Measurements from ENCODE around the gene PJA2.
"Not testable (repeated sequence)": the region's sequence is repeated elsewhere in the genome, so short reads cannot be mapped to it uniquely, and the experiment has no call there.

The PJA2 gene, protein sequence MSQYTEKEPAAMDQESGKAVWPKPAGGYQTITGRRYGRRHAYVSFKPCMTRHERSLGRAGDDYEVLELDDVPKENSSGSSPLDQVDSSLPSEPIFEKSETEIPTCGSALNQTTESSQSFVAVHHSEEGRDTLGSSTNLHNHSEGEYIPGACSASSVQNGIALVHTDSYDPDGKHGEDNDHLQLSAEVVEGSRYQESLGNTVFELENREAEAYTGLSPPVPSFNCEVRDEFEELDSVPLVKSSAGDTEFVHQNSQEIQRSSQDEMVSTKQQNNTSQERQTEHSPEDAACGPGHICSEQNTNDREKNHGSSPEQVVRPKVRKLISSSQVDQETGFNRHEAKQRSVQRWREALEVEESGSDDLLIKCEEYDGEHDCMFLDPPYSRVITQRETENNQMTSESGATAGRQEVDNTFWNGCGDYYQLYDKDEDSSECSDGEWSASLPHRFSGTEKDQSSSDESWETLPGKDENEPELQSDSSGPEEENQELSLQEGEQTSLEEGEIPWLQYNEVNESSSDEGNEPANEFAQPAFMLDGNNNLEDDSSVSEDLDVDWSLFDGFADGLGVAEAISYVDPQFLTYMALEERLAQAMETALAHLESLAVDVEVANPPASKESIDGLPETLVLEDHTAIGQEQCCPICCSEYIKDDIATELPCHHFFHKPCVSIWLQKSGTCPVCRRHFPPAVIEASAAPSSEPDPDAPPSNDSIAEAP
- total RNA-seq: 132 to 403 (median 274) reads per million in 18 experiments

DNA sequence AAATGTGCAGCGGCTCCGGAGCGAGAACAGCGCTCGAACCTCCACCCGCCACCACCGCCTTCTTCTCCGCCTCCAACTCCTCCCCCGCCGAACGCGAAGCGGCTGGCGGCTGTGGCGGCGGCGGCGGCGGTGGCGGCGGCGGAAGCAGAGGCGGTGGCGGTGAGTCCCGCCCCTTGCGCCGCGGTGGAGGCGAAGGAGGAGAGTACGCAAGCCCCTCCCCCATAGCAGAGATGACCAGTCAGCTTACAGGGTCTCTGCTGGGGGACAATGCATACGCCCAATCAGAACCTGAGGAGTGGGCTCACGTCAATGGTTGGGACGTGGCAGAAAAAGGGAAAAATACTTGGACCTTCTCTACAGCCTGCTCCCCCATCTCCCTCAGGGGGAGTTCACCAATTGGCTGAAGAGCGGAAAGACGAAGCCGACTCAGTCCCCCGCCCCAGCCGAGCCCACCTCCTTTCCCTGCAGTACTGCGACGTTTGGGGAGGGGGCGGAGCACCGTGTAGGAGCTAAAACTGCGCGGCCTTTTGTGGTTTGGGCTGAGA is at the start of gene PJA2:
PJA2 (minus strand) TSS at position 131 of the 545 bp plus-strand sequence. CDS start 26,541 bp downstream, outside the sequence.
- peak; percentile 99 for DNase-seq

DNA sequence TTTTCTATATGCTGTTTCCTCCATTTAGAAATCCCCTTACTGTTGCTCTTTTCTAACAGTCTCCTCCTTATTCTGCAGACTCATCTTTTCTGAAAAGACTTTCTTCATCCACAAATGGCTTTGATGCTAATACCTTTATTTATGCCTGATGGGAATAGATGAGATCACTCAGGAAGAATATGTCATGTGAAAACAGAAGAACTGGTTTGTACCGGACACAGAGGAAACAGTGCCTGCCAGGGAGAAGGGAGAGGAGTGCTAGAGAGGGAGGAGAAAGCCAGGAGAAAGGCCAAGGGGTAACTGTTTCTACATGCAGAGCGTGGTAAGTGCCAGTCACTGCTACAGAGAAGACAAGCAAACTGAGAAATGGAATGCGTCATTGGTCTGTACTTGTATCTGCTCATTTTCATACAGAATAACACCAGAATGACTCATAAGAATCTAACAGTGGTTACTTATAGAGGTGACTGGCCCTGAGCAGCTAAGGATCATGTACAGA is 45.9 kb upstream of the PJA2 start:
- no peak for DNase-seq

DNA sequence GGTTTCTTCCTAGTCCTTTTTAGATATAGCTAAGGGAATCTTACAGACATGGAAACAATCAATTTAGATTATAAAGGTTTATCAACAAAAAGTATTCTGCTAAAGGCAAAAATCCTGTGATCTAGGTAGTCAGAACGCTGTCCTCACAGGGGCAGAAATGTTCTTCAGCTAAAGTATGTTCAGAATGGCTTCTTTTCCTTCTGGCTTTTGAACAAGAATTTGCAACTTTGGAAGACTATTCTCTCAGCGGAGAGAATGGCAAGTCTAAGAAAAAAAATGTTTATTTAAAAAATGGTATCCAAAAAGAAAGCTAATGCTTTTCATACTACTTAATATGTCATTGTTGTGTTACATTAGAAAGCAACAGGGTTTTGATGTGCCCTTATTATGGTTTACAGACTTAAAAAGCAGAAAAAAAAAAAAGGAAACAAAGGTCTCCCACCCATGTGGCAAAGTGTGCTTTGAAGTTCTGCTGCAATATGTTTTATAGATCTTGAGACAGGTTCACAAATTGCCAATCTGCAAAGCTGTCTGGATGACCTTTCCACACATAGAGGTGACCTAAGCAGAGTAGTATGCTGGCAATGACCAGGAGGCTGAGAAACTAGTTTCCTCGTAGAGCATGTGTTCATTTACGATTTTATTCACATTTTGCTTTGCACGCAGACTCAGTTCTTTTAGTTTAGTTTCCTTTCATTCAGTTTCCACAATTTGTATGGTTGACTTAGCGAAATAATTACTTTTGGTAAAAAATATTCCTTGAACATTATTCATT is 45.1 kb upstream of the PJA2 start:
- DNase-seq: no peak

DNA sequence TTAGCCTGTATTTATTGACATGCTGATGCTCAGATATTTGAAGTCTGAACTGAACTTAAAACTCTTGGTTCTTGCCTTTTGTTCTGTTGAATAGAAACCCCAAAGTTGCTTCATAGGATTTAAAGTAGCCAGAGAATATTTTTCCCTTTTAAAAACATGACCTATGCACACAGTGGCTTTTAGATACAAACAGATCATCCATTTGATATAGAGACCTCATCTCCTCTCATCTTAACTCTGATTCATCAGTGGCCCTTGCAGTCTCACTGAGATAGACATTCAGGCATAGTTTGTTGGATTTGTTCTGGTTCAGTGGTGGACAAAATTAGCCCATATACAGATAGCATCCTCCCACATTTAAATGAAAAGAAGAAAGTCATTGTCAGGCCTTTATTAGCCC is 43.5 kb upstream of the PJA2 start:
- DNase-seq: no peak

DNA sequence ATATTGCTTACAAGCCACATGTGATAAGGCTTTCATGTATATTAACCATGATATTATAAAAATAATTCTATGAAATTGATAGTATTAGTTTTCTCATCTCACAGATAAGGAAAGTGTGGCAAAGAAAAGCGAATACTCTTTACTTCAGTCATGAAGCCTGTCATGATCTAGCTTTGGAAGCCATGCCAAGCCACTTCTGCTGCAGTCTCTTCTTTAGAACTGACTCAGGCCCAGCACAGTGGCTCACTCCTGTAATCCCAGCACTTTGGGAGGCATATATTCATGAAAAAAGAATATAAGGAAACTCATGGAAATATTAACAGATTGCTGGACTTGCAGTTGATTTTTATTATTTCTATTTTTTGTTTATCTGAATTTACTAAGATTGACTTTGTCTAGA is 42.9 kb upstream of the PJA2 start:
- no peak for DNase-seq

DNA sequence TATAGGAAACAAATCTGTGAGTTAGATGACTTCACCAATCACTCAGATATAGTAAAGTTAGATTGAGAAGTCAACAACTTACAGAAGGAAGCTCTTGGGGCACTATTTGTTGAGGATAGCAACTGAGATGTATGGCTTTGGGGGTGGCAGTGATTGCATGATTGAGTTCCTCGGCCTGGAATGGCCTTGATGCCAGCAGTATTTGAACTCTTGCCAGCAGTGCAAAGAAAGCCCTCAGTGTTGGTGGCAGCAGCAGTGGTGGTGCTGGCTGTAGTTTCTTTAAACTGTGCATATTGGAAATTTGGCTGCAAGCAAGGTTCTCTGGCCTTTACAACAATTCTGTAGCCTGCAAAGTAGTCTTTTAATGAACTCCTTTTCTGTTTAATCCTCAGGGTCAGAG is 41.4 kb upstream of the PJA2 start:
- DNase-seq: no peak

DNA sequence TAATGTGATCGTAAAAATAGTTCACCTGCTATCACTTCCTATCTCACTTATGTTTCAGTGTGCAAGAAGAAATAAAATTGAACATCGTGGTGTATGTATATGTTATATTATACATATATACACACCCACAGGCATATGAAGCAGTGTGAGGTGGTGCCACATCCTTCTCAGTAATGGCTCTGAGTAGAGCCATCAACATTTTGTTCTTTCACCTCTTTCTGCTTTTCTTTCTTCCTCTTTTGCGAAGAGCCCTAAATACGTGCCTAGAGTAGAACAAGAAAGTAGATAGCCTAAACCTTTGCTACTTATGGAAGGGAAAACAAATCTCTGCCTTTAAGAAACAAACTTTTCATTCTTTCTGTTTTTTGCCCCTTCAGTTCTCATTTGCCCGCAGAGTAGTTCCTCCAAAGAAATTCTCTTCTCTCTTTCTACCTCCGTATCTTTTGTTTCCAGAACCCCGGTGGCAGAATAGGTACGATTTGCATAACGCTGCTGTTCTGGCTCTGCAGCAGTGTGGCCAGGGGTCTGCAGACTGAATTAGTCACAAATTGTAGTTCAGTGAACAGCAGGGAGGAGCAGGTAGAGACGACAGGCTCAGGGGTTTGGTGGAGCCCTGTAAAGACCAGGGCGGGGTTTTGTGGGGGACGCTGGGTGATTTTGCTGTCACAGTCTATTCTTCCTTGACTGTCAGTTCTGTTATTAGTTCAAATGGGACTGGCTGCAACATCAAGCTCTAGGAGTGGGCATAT is 40.5 kb upstream of the PJA2 start:
- DNase-seq: peak in 1 of 2 donors; percentile 7

DNA sequence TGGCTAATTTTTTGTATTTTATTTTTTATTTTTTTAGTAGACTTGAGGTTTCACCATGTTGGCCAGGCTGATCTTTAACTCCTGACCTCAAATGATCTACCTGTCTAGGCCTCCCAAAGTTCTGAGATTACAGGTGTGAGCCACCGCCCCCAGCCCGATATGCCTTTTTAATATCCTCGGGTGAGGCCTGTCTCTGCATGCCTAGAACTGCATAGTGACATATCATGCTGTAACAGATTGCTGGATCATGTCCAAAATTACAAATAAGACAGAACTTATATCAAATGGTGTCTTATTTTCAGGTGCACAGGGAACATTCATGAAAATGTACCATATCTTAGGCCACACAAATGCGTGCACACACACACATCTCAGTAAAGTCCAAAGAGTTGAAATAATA is 39.1 kb upstream of the PJA2 start:
- no peak for DNase-seq

DNA sequence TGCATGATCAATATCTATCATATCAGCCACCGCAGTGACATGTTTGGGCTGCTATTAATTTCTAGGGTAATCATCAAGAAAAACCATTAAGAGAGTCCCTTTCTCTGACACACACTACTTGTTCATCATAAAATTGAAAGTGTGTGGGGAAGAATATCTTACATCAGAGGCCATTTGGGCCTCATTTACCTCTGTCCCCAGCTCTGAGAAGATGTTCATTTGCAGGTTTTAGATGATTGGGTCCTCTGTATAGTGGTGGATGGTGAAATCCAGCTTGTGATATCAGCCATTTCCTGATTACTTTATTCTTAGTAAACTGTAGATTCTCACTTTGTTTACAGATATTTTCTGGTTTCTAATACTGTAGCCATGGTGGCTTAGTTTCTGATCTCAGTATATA is 29.8 kb upstream of the PJA2 start:
- no peak for DNase-seq

DNA sequence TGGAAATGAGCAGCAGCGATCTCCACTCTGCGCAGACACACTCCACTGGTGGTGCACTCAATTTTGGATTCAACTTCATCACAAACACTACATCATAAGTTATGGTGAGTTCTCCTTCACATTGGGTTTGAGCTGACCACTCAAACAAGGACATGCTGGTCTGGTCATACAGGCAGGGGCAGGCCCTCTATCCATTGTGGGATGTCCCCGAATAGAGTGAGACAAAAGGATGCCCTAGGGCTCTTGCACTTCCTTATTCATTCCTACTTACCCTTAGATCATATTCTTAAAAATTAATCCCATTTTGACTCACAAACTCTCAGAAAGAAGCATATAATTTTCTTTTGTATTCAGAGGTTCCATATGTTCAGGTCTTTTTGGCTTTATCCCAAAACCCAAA is 16.3 kb upstream of the PJA2 start:
- no peak for DNase-seq

DNA sequence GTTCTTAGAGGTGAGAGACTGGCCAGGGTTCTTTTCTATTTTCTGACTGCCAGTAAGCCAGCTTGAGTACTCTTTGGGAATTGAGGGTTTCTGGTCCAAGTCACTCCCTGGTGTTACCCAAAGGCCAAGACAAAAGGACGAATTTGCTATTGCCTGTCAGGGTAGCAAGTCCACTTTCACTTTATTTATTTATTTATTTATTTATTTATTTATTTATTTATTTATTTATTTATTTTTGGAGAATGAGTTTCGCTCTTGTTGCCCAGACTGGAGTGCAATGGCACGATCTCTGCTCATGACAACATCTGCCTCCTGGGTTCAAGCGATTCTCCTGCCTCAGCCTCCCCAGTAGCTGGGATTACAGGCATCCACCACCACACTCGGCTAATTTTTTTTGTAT is 15.7 kb upstream of the PJA2 start:
- DNase-seq: not testable (repeated sequence)

DNA sequence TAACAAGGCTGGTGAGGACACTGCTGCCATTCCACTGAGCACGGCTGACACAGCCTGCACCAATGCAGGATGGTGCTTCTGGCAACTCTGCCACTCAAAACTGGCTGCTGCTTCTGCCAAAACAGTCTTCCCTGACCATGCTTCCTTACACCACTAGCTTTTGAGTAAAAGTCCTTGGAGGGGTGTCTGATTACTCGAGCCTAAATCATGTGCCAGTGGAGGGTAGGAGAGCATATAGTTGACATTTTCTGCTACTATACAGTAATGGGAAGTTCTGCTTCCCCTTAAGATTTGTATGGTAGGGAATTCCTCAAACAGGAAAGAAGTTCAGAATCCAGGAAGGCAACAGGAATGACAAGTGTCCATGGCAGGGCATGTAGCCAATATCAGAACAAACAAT is 12.2 kb upstream of the PJA2 start:
- DNase-seq: peak in 1 of 2 donors; percentile 42

DNA sequence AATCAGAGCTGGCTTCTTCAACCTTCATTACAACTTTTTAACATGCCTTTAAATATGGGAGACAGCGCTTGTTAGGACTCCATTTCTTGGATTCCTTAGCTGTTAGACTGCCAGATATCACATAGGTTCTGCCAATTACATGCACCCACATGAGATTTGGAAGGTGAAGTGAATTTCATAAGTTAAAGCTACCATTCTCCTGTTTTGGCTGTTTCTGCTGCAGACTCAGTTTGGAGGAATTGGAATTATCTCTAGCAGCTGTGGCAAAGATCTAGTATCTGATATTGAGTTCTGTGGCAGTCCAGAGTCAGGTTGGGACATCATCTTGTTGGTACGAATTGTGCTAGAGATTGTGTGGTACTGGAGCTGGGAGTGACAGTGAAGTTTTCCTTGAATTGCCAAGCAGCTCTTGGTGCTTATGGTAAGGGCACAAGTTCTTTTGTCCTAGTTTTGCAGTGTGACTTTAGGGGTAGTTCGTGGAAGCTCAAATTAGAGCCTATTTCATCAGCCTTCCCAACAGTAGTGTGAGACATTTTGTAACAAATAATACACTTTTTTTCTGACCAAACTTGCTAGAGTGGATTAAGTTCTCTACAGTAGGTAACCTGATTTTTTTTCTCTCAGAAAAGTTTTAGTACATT is 9.1 kb upstream of the PJA2 start:
- DNase-seq: no peak

DNA sequence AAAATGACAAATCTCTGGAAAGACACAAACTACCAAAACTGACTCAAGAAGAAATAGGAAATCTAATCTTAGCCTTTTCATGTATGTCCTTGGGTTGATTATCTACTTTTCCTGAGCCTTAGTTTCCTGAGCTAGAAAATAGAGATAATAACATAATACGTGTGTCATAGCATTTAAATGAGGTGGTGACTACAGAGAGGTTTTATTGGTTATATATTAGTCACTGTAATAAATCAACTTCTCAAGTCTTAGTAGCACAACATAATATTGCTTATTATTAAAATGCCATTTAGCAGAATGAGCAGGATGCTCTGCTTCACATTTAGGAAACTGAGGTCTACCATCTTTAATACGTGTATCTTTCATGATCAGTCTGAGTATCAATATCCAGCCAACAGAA is 7.1 kb upstream of the PJA2 start:
- DNase-seq: no peak

DNA sequence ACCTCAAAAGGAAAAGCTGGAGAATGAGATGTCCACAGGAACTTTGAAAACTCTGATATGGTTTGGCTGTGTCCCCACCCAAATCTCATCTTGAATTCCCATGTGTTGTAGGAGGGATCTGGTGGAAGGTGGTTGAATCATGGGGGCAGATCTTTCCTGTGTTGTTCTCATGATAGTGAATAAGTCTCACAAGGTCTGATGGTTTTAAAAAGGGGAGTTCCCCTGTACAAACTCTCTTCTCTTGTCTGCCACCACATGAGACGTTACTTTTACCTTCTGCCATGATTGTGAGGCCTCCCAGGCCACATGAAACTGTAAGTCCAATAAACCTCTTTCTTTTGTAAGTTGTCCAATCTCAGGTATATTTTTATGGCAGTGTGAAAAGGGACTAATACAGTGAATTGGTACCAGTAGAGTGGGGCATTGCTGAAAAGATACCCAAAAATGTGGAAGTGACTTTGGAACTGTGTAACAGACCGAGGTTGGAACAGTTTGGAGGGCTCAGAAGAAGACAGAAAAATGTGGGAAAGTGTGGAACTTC is 4.2 kb upstream of the PJA2 start:
- peak in 1 of 2 donors; percentile 13 for DNase-seq

DNA sequence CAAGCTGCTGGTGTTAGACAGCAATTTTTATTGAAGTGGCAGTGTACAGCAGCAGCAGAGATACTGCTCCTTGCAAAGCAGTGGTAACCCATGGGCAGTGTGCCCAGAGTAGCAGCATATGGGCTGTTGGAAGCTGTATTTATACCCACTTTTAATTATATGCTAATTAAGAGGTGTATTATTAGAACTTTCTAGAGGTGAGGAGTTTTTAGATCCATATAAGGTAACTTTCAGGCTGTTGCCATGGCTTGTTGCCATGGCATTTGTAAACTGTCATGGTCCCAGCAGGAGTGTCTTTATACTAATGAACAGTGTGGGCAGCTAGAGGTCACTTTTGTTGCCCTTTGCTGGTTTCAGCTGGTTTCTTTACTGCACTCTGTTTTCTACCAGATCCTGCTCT is 3.7 kb upstream of the PJA2 start:
- no peak for DNase-seq

DNA sequence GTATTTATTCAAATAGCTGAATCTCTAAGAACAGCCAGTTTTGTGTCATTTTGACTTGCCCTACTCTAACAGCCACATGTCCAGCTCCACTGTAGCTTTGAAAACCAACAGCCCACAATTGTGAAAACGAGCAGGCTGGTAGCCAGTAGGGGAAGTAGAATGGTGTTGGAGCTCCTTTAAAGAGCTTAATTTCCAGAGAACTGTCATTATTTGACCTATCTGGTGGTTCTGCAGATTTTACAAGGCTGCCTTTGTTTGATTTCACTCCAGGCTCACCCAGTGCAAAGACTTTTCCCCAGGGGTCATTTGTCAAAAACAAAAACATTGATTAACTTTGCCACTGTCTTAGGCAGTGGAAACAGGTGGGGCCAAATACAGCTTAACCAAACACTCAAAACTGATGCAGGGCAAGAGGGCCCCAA is 3.2 kb upstream of the PJA2 start:
- peak; percentile 25 to 54 for DNase-seq

DNA sequence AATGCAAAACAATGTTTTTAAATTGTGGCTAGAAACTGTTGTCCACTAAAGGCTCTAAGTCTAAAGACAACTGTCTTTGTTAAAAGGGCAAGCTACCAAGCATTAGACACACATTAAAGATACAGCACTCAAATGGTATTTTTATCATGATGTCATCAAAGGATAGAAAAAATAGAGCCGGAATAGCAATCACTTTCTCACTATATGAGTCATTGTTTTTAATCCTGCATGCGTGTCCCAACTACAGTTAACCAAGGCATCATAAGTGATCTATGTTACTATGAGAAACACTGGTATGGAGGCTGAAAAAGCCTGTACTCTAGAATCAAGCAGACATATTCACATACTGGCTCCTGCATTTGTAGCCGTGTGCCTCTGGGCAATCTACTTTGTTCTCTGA is 1.9 kb upstream of the PJA2 start:
- DNase-seq: peak; percentile 3 to 43

DNA sequence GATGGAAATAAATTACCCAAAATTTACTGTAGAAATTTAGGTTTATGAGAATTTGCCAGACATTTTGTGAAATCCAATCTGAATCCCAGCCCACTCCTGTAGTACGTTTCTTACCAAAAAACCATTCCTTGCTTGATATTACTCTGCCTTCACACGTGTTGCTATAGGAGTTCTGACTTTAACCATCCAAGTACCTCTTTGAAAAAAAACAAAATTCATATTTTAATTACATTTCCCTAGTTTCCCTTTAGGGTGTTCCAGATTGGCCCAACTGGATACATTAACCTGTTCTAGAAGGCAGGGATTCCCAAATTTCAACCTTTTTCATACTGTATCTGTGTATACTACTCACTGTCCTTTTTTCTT is 1.4 kb upstream of the PJA2 start:
- no peak for DNase-seq

DNA sequence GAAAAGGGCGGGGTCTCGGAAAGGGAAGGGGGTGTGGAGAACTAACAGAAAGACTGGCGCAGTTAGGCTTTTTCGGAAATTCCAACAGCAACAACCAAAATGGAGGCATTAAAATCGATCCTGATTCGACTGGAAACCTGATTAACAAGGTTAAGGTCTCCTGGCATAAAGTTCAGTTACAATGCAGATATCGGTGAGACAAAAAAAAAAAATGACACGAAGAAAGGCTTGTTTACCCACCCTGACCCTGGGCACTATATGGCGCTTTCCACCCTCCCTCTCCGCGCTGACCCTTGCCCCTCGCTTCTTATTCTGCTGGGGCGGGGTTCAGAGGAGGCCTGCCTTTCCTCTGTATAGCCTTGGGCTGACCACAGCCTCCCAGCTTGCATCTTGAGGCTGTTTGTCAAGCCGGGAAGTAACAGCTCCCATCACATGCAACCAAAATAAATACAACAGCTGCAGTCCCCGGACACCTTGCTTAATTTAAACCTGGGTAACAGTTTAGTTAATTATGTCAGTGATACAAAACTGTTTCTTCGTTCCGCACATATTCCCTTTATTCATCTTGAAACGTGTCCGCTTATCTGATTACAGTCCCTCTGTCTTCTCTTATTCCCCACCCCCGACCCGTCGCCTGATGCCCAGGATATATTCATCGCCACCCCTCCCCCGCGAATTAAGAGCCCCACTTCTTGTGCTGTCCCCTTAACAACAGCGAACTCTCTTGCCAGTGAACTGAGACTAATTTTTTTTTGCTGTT is 795 bp upstream of the PJA2 start:
- DNase-seq: peak; percentile 77 to 80
